Right lobe of liver (tissue), 6 donors: ENCODE results near the gene NCS1. TPM values are rescaled to one million over a fixed set of nuclear protein-coding genes. Genes with fewer than 3 reads are reported as not detected.

Experiments
- ATAC-seq, 4 donors: fragments of 200-7000 bp; cut with Tn5 transposase; one replicate each; pipeline ENCODE4 v1.9.1; 2020; ENCODE audit warnings: mild to moderate bottlenecking in 4 of 4, moderate library complexity in 4 of 4
- DNase-seq, 3 donors: peaks; one replicate each; pipeline ENCODE4 v3.0.0-alpha.2; 2020
- H3K27ac ChIP-seq, 3 donors: fragments of 200-600 bp; one replicate each; pipeline ENCODE4 v1.8.0; 2022
- H3K27me3 ChIP-seq, 2 donors: fragments of 200-600 bp; one replicate each; pipeline ENCODE4 v1.8.0; 2022
- H3K36me3 ChIP-seq, 4 donors: fragments of 200-600 bp; sonication (generic) in 1 of 4; one replicate each; pipeline versions ENCODE4 v1.5.1 to v1.8.0; 2017 to 2022; ENCODE audit warnings: control low read depth in 1 of 4
- H3K4me1 ChIP-seq, 4 donors: fragments of 200-600 bp; sonication (generic) in 1 of 4; one replicate each; pipeline versions ENCODE4 v1.5.1 to v1.8.0; 2017 to 2022; ENCODE audit warnings: control low read depth in 1 of 4
- H3K4me3 ChIP-seq, 3 donors: fragments of 200-600 bp; one replicate each; pipeline ENCODE4 v1.8.0; 2022
- H3K9me3 ChIP-seq, 4 donors: fragments of 200-600 bp; sonication (generic) in 1 of 4; one replicate each; pipeline versions ENCODE4 v1.5.1 to v1.8.0; 2017 to 2022; ENCODE audit warnings: control low read depth in 1 of 4
- POLR2A ChIP-seq: fragments of 450-650 bp; IDR thresholded peaks from one replicate; pipeline ENCODE4 v1.6.1; 2017; ENCODE audit warnings: antibody characterized with exemption, mild to moderate bottlenecking
- WGBS: methylation state at CpG from one replicate; pipeline ENCODE4 v1.1.6; 2018; ENCODE audit warnings: low coverage, low lambda C conversion rate; ENCODE audit not compliant: insufficient coverage; ENCODE audit errors: missing lambda C conversion rate; 5-methylcytosine and 5-hydroxymethylcytosine counted together
- intact Hi-C, 2 donors: fragments of 100-400 bp; cut with DNase I; formaldehyde crosslinking; loops; one replicate each; pipeline versions ENCODE4 v1.11.2 to v1.14.1; 2022
- total RNA-seq, 6 experiments: library from RNA; depleted of rRNA in 2 of 6; stranded (reverse); fragments of >200 nt in 2 of 6; fragmentation: NEBNext Ultra II Directional in 3 of 6; extraction: Animal tissue kit (Norgen Biotek cat#: 25700) in 3 of 6; gene quantifications; one replicate each; pipeline versions ENCODE4 v1.1.0 to v1.2.4, GENCODE V29; 2016 to 2023
- TF ChIP-seq, protein P1 (sequence below), 4 donors: fragments of 200-600 bp in 3 of 4; fragments of 450-650 bp in 1 of 4; IDR thresholded peaks; one replicate each; pipeline versions ENCODE4 v1.5.1 to v1.8.0; 2016 to 2022; ENCODE audit warnings: antibody characterized with exemption in 4 of 4, mild to moderate bottlenecking in 2 of 4
- donor health status: DM: no; HTN: yes; CAD: no.
- donor health status: DM: no; HTN: no; CAD: no.
- donor health status: DM: no; HTN: no; CAD: no.
- donor health status: DM: no; HTN: yes; CAD: no.
- donor health status: DM: no; HTN: yes; CAD: no.

NCS1 gene
- total RNA-seq, 6 experiments from 2014 or later: 1.6 to 3.3 (median 2.8) TPM

DNA sequence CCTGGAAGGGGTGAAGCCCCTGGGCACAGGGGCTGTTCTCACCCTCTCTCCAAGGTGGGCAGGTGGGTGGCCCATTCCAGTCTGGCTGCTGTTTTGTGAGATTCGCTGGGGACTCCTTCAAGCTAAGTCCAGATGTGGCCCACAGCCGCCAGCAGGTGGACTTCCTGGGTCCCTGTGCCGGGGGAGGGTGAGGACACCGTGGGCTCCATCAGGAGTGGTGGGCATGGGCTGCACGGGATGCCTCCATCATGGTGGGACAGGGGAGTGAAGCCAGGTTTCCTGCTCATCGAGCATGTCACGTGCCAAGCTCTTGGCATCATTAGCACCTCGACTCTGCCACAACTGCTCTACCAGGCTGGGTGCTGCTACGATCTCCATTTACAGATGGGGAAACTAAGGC lies 1.8 kb downstream of the NCS1 start:
- WGBS: no CpG with 5 or more reads among the region's 9 CpGs
- intact Hi-C loops: no loop called here

GRCh38 chr9:130174920-130175321 lies 2.7 kb downstream of the NCS1 start:
- DNase-seq: no peak
- ATAC-seq: peak in 3 of 4 donors; percentile 1 to 23 (median 16)
- intact Hi-C loops: no loop called here

More for the DNA sequence above, 1.8 kb downstream of the NCS1 start:
- ATAC-seq: no peak
- Histone ChIP-seq H3K27ac (peak overlapping the region in 2 of 3 donors; percentile 10 to 24), H3K36me3 (no peaks in the 10 kb centered on the region), H3K27me3 (no peaks in the 10 kb centered on the region), H3K4me1 (no peaks in the 10 kb centered on the region), H3K4me3 (no peak overlapping the region), H3K9me3 (no peaks in the 10 kb centered on the region)
- no peak for TF ChIP-seq POLR2A
- TF ChIP-seq, protein P1, sequence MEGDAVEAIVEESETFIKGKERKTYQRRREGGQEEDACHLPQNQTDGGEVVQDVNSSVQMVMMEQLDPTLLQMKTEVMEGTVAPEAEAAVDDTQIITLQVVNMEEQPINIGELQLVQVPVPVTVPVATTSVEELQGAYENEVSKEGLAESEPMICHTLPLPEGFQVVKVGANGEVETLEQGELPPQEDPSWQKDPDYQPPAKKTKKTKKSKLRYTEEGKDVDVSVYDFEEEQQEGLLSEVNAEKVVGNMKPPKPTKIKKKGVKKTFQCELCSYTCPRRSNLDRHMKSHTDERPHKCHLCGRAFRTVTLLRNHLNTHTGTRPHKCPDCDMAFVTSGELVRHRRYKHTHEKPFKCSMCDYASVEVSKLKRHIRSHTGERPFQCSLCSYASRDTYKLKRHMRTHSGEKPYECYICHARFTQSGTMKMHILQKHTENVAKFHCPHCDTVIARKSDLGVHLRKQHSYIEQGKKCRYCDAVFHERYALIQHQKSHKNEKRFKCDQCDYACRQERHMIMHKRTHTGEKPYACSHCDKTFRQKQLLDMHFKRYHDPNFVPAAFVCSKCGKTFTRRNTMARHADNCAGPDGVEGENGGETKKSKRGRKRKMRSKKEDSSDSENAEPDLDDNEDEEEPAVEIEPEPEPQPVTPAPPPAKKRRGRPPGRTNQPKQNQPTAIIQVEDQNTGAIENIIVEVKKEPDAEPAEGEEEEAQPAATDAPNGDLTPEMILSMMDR (IDR thresholded peaks at IDR 0.05): no peak
- no peak for DNase-seq

GRCh38 chr9:130175355-130175754 lies 3.2 kb downstream of the NCS1 start:
- ATAC-seq (no peak), DNase-seq (no peak)
- no peaks in the 10 kb centered on the region for H3K4me1 ChIP-seq
- TF ChIP-seq, protein P1 (IDR thresholded peaks at IDR 0.05): no peak
- no peak for TF ChIP-seq POLR2A
- no peak overlapping the region for H3K27ac ChIP-seq
- no peaks in the 10 kb centered on the region for H3K27me3 ChIP-seq
- intact Hi-C loops: no loop called here
- WGBS: 77% methylated on average over 4 of the region's 9 CpGs
- no peak overlapping the region for H3K4me3 ChIP-seq
- H3K9me3 ChIP-seq: no peaks in the 10 kb centered on the region
- H3K36me3 ChIP-seq: no peaks in the 10 kb centered on the region

More at GRCh38 chr9:130174920-130175321, 2.7 kb downstream of the NCS1 start:
- Histone ChIP-seq H3K27ac (no peak overlapping the region), H3K4me1 (no peaks in the 10 kb centered on the region), H3K36me3 (no peaks in the 10 kb centered on the region), H3K27me3 (no peaks in the 10 kb centered on the region), H3K4me3 (no peak overlapping the region), H3K9me3 (no peaks in the 10 kb centered on the region)
- TF ChIP-seq POLR2A: no peak
- TF ChIP-seq, protein P1 (IDR thresholded peaks at IDR 0.05): no peak
- 58% methylated on average over 2 of the region's 8 CpGs for WGBS

DNA sequence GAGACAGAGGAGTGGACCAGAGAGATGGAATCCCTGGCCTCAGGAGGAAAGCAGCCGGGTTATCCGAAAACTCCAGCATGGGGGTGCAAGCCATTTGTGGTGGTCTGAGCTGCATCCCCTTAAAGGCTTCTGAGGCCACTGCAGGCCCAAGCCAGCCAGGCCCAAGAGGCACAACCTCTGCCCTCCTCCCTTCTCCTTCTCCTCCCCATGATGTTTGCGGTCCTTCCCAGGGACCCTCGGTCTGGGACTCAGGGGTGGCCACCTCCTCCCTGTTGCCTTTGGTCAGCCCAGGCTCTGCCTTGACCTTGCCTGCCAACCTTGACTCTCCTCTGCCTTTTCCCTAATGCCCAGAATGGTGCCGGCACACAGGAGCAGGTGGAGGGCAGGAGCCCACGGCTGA lies 4.6 kb downstream of the NCS1 start:
- H3K4me1 ChIP-seq: no peaks in the 10 kb centered on the region
- intact Hi-C loops: no loop called here
- DNase-seq (no peak), ATAC-seq (no peak)
- WGBS: no CpG with 5 or more reads among the region's 6 CpGs
- no peak overlapping the region for H3K27ac ChIP-seq
- no peak overlapping the region for H3K4me3 ChIP-seq
- no peaks in the 10 kb centered on the region for H3K9me3 ChIP-seq
- no peaks in the 10 kb centered on the region for H3K36me3 ChIP-seq
- no peaks in the 10 kb centered on the region for H3K27me3 ChIP-seq
- TF ChIP-seq POLR2A: no peak
- TF ChIP-seq, protein P1 (IDR thresholded peaks at IDR 0.05): no peak
